Measurements from ENCODE around the gene FCRL5.

DNA sequence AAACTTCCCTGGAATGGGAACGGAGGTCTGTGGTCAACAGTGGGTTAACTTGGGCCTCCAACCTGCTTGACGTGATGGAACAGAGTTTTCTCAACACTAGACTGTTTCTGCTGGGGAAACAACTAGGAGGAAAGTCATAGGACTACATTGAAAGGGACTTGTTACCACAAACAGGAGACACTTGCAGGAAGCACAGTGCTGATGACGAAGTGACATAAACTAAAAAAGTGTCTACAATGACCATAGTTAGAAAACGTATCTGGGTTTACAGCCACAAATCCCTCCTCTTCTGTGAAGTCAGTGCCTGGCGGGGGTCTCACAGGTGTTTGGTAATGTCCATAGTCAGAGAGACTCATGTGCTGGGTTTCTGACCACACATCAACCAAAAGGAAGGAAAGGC lies 86.3 kb downstream of the FCRL5 start:
- TF ChIP-seq CTCF (IDR thresholded peaks at IDR 0.05) (no peak), ZFX (IDR thresholded peaks at IDR 0.05; ENCODE audit: borderline replicate concordance) (no peak)
